OCI-LY7 (cell line): ENCODE results near the gene ZNF600.
"Not testable (repeated sequence)": the region's sequence is repeated elsewhere in the genome, so short reads cannot be mapped to it uniquely, and the experiment has no call there.

Experiments
- CTCF ChIP-seq: fragments of 200-600 bp; sonication (generic); conservative IDR thresholded peaks from 2 replicates; pipeline ENCODE4 v1.5.1; 2014; ENCODE audit warnings: mild to moderate bottlenecking, antibody characterized with exemption, low read length, moderate library complexity, mixed read lengths
- EZH2phosphoT487 ChIP-seq: fragments of 200-600 bp; sonication (generic); IDR thresholded peaks from 2 replicates; pipeline ENCODE4 v1.6.1; 2018; ENCODE audit warnings: low read depth, borderline replicate concordance, mild to moderate bottlenecking, mixed run types, antibody characterized with exemption, low read length, moderate library complexity, mixed read lengths

GRCh38 chr19:52723907-52724598 lies 62.5 kb downstream of the ZNF600 start:
- not testable (repeated sequence) for TF ChIP-seq CTCF, EZH2phosphoT487
